D341Med (cell line): ENCODE measurements around the gene PKNOX2.

Source experiments
- DNase-seq: peaks from one replicate; pipeline ENCODE4 v3.0.0; 2012; ENCODE audit warnings: low spot score

Gene PKNOX2

GRCh38 chr11:125262194-125262829, 97.8 kb downstream of the PKNOX2 start:
- no peak for DNase-seq

- DNase-seq, result no peak
These were observed 98.3 kb downstream of the PKNOX2 start for GRCh38 chr11:125262830-125263218.

DNA sequence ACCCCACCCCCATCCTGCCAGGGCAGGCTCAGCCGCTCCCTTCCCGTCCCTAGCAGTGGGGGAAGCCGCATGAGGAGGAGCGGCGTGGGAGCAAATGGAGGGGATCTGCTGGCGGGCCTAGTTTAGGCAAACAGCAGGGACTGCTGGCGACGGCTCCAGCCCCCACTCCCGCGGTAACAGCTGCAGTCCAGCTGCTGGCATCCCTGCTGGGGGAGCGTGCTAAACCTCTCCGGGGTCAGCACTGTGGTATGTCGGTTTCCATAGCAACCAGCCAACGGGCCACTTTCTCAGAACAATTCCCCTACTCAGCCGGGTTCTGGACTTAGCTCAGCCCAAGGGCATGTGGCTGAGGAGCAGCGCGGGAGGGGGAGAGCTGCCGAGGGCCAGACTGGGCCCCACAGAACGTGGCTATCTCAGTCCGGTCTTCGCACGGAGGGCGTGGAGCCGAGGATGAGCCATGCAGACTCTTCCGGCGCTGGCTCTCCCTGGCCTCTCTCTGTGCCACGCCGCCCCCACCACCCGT, 98.8 kb downstream of the PKNOX2 start:
- no peak for DNase-seq

GRCh38 chr11:125264100-125265022, 99.8 kb downstream of the PKNOX2 start:
- DNase-seq, result peak; percentile 51

DNA sequence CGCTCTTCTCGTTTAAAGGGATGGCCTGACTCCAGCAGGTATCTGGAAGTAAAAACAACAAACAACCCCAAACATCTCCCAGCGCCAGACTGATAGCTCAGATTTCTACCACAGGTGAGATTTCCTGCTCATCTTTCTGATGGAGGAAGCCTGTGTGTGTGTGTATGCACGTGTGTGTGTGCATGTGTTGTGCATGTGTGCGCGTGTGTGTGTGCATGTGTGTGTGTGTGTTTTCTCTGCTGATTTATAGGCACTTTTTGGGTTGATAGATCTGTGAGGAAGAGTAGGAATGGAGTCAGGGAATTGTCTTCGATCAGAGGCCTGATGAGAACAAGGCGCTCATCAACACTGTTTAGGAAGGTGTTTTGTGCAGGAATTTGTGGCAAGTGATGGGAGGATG, 103.0 kb downstream of the PKNOX2 start:
- DNase-seq, result no peak

GRCh38 chr11:125268611-125269010, 104.1 kb downstream of the PKNOX2 start:
- DNase-seq, result no peak

GRCh38 chr11:125270106-125270505, 105.6 kb downstream of the PKNOX2 start:
- DNase-seq, result no peak

DNA sequence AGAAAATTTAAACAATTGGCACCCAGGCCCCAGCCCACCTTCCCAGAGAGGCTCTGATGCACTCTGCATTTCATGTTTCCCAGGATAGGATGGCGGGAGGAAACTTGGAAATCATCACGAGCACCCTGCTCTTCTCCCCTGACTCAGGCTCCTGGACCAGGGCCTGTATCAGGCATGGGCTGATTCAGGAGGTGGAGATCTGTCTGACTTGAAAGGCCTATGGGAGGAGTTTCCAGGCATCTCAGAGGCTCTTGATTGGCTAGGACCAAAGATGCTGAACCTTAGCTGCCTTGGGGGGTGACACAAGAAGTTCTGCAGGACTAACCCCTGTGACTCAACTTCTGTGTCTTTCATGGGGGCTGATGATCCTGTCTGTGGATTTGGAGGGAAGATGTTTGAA, 106.2 kb downstream of the PKNOX2 start:
- no peak for DNase-seq

DNA sequence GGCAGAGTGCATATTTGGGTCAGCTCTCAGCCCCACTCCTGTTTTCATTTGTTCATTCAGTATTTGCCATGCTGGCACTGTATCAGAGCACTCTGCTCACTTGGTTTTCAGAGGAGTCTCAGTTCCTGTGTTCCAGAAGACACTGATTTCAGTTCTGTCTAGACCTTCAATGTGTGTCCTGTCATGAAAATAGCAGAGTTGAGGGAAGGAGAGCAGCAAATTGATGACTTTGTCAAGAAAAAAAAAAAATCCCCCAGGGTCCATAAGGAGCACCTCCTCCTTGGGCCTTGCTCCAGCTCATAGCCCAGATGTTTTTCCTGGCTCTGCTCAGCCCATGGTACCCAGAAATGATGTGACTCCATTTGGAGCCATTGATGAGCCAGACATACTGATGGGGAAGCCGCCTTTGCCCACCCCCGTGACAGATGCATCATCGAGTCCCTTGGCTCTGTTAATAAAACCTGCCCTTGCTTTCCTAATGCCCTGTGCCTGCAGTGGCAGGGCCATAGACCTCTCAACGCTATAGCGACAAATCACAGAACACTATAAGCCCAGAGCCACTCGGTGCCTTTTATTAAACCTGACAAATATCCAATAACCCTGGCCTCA, 107.0 kb downstream of the PKNOX2 start:
- DNase-seq, result no peak

- DNase-seq, result no peak
These were observed 107.5 kb downstream of the PKNOX2 start for GRCh38 chr11:125272092-125272491.

DNA sequence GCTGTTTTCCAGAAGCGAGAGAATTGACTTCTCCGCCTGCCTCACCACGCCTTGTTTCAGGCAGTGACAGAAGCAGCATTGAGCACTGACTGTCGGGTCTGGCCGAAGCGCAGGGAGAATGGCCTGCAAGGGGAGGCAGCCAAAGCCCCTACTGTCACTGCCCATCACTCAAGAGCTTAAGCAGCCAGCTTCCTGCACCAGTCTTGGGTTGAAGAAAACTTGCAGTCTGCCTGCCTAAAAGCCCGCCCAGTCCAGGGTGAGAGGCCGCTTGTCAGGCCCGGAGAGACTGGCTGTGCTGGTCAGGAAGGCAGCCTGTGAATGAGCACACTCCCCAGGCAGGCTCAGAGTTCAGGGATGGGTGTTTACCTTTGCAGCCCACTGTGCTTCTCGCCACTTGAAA, 108.3 kb downstream of the PKNOX2 start:
- DNase-seq, result no peak

DNA sequence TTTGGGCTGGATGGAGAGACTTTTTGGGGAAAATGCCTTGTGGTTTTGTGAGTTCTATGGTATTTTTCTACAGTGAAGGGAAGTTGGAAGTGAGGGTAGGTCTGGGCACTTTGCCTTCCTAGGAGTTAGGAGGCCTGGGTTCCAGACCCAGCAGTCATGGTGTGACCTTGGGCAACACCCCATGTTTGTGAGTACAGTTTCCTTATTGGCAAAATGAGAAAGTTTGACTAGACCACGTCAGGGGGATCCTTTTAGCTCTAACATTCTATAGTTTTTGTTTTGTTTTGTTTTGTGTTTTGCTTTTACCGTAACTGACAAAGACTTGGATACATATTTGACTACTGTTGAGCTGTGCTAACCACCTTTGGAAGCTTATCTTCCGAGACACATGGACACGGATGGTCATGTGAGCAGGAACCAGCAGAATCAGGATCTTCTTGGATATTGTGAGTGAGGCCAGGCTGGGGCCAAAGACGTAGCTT, 109.0 kb downstream of the PKNOX2 start:
- DNase-seq, result no peak

GRCh38 chr11:125274309-125274708, 109.8 kb downstream of the PKNOX2 start:
- no peak for DNase-seq

GRCh38 chr11:125274774-125275173, 110.2 kb downstream of the PKNOX2 start:
- DNase-seq, result no peak

GRCh38 chr11:125275905-125276618, 111.5 kb downstream of the PKNOX2 start:
- no peak for DNase-seq

GRCh38 chr11:125276619-125276976, 112.0 kb downstream of the PKNOX2 start:
- no peak for DNase-seq

DNA sequence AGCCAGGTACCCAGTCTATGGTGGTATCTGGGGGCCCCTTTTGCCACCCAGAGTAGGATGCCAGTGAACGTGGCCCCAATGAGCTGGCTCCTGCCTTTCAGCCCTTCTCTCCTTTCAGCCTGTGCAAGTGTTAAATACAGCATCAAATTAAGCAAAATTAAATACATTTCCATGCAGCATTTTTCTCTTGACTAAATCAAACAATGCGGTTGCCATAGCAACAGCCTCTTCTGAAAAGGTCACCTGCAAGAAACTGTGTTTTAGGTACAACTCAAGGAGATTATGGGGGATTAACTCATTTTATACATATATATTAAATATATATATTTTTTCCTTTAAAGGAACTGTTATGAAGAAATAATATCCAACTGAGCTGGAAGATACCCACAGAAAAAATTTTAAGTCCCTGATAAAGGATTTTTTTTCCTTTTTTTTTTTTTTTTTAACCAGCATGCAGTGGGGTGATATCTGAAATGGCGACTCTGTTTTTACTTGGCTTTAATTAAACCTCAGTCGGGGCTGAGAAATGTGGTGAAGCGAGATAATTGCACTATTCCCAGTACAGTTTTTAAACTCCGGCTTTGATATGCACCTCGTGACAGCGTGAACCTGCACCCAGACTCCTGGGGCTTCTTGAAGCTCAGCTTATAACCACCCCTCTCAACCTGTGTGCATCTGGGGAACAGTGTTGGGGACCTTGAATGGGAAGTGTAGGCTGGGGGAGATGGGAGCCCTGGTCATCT, 115.3 kb downstream of the PKNOX2 start:
- DNase-seq, result no peak

GRCh38 chr11:125280646-125281045, 116.1 kb downstream of the PKNOX2 start:
- no peak for DNase-seq

GRCh38 chr11:125281831-125282595, 117.5 kb downstream of the PKNOX2 start:
- peak; percentile 48 for DNase-seq

DNA sequence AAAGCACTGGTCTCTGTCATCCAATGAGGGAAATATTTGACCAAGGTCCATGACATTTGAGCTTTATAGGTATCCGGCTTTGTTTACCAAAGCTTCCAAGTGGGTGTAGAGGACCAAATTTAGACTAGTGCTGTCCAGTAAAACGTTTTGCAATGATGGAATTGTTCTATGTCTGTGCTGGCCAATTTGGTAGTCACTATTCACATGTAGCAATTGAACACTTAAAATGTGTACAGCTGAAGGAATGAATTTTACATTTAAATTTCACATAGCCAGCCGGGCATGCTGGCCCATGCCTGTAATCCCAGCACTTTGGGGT, 118.0 kb downstream of the PKNOX2 start:
- no peak for DNase-seq
